GM12874 (cell line): ENCODE results near the gene APOA5.
A peak's percentile ranks its signal among the peaks of the same experiment; 100 is the strongest.

Experiments
- TF ChIP-seq, protein P1 (sequence below): IDR thresholded peaks from 2 replicates; pipeline ENCODE4 v1.5.1; 2011; ENCODE audit warnings: low read depth, mild to moderate bottlenecking, control low read depth, low read length, moderate library complexity; ENCODE audit not compliant: insufficient read depth

The APOA5 gene

DNA sequence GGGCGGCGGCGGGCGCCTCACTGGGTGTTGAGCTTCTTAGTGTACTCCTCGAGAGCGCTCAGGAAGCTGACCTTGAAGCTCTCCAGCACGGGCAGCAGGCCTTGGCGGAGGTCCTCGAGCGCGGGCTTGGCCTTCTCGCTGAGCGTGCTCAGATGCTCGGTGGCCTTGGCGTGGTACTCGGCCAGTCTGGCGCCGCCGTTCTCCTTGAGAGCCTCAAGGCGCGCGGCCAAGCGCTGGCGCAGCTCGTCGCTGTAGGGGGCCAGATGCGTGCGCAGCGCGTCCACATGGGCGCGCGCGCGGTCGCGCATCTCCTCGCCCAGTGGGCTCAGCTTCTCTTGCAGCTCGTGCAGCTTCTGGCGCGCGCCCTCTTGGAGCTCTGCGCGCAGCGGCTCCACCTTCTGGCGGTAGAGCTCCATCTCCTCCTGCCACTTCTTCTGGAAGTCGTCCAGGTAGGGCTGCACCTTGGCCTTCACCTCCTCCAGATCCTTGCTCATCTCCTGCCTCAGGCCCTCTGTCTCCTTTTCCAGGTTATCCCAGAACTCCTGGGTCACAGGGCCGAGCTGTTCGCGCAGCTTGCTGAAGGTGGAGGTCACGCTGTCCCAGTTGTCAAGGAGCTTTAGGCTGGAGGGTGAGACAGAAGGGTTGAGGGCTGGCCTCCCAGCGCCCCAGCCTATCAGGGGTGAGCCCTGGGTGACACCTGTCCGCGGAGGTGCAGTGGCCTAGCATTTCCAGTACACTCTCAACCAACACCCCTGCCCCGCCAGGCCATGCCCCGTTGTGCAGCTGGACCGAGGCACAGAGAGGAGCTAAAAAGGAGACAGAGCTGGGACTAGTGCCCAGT lies 44.3 kb upstream of the APOA5 start:
- TF ChIP-seq, protein P1, sequence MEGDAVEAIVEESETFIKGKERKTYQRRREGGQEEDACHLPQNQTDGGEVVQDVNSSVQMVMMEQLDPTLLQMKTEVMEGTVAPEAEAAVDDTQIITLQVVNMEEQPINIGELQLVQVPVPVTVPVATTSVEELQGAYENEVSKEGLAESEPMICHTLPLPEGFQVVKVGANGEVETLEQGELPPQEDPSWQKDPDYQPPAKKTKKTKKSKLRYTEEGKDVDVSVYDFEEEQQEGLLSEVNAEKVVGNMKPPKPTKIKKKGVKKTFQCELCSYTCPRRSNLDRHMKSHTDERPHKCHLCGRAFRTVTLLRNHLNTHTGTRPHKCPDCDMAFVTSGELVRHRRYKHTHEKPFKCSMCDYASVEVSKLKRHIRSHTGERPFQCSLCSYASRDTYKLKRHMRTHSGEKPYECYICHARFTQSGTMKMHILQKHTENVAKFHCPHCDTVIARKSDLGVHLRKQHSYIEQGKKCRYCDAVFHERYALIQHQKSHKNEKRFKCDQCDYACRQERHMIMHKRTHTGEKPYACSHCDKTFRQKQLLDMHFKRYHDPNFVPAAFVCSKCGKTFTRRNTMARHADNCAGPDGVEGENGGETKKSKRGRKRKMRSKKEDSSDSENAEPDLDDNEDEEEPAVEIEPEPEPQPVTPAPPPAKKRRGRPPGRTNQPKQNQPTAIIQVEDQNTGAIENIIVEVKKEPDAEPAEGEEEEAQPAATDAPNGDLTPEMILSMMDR: peak; percentile 83

DNA sequence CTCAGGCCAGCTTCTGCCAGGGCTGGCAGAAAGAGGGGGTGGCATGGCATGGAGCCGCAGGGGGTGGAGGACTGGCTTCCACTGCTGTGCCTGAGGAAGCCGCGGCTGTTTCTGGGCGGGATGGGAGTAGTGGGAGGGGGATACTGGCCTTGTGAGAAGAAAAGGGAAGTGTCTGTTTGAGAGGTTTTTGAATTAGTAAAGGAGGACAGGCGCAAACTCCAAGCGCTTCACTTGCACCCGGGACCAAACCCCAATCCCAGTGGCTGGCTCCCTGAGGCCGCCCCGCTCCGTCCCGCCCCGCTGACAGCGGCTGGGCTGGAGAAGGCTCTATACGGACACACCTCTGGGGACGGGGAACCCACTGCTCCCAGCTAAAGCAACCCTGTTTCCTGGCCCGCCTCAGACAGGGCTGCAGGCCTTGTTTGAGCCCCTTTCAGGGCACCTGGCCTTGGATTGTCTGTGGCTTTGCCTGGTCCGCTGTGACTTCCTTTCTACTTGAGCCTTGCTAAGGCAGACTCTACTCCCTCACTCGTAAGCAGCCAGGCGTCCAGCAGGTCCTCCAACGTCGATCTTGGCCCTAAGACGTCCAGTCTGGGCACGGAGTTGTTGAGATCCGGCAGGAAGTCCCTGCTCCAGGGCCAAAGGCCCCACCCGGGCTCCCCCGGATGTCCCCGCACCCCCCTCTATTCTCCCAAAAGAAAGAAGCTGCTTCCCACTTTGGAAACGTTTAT lies 43.5 kb upstream of the APOA5 start:
- TF ChIP-seq, protein P1: no peak

DNA sequence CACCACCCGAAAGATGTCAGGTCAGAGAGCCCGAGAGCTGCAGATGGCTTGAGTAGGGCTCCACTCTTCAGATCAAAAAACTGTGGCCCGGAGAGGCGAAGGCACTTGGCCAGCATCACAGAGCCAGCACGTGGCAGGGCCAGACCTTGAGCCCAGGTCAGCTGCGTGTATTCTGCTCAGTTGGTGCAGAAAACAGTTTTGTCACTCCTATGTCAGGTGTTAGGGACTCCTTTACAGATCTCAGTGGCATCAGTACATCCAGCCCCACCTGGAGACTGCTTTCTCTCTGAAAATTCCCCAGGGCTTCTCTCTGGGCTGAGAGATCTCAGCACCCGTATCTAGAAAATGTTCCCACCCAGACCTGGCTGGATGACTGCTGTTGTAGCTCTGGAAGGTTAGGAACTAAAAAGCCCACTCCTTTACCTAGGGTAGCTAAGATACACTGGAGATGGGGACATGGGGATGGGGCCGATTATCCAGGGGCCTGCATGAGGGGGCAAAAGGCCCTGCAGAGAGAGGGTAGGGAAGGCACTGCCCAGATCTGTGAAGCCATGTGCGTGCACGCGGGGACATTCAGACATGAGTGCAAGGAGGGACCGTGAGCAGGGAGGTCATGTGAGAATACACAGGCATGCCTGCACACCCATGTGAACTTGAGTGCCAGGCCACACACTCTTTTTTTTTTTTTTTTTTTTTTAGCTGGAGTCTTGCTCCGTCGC lies 42.3 kb upstream of the APOA5 start:
- TF ChIP-seq, protein P1: no peak

DNA sequence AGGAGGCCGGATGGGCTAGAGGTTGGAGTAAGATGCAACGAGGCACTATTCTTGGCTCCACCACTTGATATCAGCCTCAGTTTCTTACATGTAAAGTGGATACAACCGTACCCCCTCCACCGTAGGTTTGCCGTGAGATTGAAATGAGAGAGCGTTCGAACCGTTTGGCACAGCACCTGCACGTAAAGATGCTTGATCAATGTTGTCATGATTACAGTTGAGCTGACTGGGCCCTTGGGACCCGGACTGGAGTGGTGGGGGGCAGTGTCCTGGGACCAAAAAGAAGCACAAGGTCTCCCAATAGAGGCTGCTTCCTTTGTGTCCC lies 41.8 kb upstream of the APOA5 start:
- TF ChIP-seq, protein P1: no peak

DNA sequence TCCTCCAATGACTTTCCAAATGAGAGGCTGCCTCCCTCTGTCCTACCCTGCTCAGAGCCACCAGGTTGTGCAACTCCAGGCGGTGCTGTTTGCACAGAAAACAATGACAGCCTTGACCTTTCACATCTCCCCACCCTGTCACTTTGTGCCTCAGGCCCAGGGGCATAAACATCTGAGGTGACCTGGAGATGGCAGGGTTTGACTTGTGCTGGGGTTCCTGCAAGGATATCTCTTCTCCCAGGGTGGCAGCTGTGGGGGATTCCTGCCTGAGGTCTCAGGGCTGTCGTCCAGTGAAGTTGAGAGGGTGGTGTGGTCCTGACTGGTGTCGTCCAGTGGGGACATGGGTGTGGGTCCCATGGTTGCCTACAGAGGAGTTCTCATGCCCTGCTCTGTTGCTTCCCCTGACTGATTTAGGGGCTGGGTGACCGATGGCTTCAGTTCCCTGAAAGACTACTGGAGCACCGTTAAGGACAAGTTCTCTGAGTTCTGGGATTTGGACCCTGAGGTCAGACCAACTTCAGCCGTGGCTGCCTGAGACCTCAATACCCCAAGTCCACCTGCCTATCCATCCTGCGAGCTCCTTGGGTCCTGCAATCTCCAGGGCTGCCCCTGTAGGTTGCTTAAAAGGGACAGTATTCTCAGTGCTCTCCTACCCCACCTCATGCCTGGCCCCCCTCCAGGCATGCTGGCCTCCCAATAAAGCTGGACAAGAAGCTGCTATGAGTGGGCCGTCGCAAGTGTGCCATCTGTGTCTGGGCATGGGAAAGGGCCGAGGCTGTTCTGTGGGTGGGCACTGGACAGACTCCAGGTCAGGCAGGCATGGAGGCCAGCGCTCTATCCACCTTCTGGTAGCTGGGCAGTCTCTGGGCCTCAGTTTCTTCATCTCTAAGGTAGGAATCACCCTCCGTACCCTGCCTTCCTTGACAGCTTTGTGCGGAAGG lies 40.9 kb upstream of the APOA5 start:
- TF ChIP-seq, protein P1: no peak

DNA sequence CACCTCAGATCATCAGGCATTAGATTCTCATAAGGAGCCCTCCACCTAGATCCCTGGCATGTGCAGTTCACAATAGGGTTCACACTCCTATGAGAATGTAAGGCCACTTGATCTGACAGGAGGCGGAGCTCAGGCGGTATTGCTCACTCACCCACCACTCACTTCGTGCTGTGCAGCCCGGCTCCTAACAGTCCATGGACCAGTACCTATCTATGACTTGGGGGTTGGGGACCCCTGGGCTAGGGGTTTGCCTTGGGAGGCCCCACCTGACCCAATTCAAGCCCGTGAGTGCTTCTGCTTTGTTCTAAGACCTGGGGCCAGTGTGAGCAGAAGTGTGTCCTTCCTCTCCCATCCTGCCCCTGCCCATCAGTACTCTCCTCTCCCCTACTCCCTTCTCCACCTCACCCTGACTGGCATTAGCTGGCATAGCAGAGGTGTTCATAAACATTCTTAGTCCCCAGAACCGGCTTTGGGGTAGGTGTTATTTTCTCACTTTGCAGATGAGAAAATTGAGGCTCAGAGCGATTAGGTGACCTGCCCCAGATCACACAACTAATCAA lies 40.2 kb upstream of the APOA5 start:
- TF ChIP-seq, protein P1: no peak
